ENCODE results near the gene TRIM69. TPM values are rescaled to one million over a fixed set of nuclear protein-coding genes. Genes with fewer than 3 reads are reported as not detected.

TRIM69 gene
- total and polyA plus RNA-seq, 11 donors, result 32.6 to 122 (median 57.2) TPM

- 45 to 63% (median 54%) methylated on average over 3 of the region's 3 CpGs for WGBS, 4 donors
- H3K27me3 ChIP-seq, result no peaks in the 10 kb centered on the region
- no peak for ATAC-seq
- no peak for TF ChIP-seq CTCF (IDR thresholded peaks at IDR 0.05)
- no peak for TF ChIP-seq POLR2A (IDR thresholded peaks at IDR 0.05)
- H3K9me3 ChIP-seq, result no peaks in the 10 kb centered on the region
- H3K4me1 ChIP-seq, result peaks cover 0 to 6% (median 0%) of the 10 kb centered on the region in 12 donors
- intact Hi-C loops (cut with DNase I), result no loop called here
- H3K4me3 ChIP-seq, result no peak overlapping the region
- no peaks in the 10 kb centered on the region for H3K36me3 ChIP-seq
- no peak for DNase-seq
- no peak overlapping the region for H3K27ac ChIP-seq
Observed at GRCh38 chr15:44811337-44811736, 75.0 kb downstream of the TRIM69 start.

- Histone ChIP-seq H3K36me3 (no peaks in the 10 kb centered on the region), H3K27ac (no peak overlapping the region), H3K27me3 (no peaks in the 10 kb centered on the region), H3K9me3 (no peaks in the 10 kb centered on the region), H3K4me3 (no peak overlapping the region), H3K4me1 (peaks cover 0 to 6% (median 0%) of the 10 kb centered on the region in 12 donors)
- intact Hi-C loops (cut with DNase I), result no loop called here
- no peak for TF ChIP-seq POLR2A (IDR thresholded peaks at IDR 0.05)
- no peak for TF ChIP-seq CTCF (IDR thresholded peaks at IDR 0.05)
- WGBS, 4 donors, result 72 to 86% (median 76%) methylated on average over 5 of the region's 5 CpGs
- ATAC-seq, result peak in 3 of 4 donors; percentile 37 to 73 (median 67)
- peak in 2 of 5 donors; percentile 31 to 37 for DNase-seq
Observed at GRCh38 chr15:44812029-44812517, 75.7 kb downstream of the TRIM69 start.

GRCh38 chr15:44813231-44813630 lies 76.9 kb downstream of the TRIM69 start:
- Histone ChIP-seq H3K4me3 (no peak overlapping the region), H3K4me1 (peaks cover 0 to 6% (median 0%) of the 10 kb centered on the region in 12 donors), H3K27me3 (no peaks in the 10 kb centered on the region), H3K36me3 (no peaks in the 10 kb centered on the region), H3K27ac (no peak overlapping the region), H3K9me3 (no peaks in the 10 kb centered on the region)
- TF ChIP-seq CTCF (IDR thresholded peaks at IDR 0.05) (peak in 1 of 12 donors; percentile 13), POLR2A (IDR thresholded peaks at IDR 0.05) (no peak)
- DNase-seq, result no peak
- ATAC-seq, result peak in 3 of 4 donors; percentile 75 to 88 (median 82)
- WGBS, 4 donors, result 46 to 60% (median 55%) methylated on average over 3 of the region's 3 CpGs
- intact Hi-C loops (cut with DNase I), result no loop called here

Other genes with a start within 250 kb of the TRIM69 start
- gene EIF3J, start 199.4 kb upstream of the TRIM69 start, total RNA-seq, result 100 to 1,000 TPM in 1 of 9 donors, 10 to 100 TPM in 8; 30.4 to 116 (median 71.6) TPM
- 100 to 1,000 TPM in 1 of 2 donors, 10 to 100 TPM in 1; 30.8 to 107 TPM for gene EIF3J, start 199.4 kb upstream of the TRIM69 start, polyA plus RNA-seq
- gene SPG11, start 72.9 kb upstream of the TRIM69 start, total RNA-seq, result 10 to 100 TPM; 35.4 to 69.4 (median 48.8) TPM
- gene SPG11, start 72.9 kb upstream of the TRIM69 start, polyA plus RNA-seq, result 10 to 100 TPM; 17.5 to 24.1 TPM
- 1 to 10 TPM in 7 of 9 donors, under 1 TPM in 1, not detected in 1; 0.49 to 4.2 (median 2.6) TPM for gene PATL2, start 25.2 kb upstream of the TRIM69 start, total RNA-seq
- gene PATL2, start 25.2 kb upstream of the TRIM69 start, polyA plus RNA-seq, result 1 to 10 TPM in 1 of 2 donors, under 1 TPM in 1; 0.44 to 3.3 TPM
- gene B2M, start 25.0 kb upstream of the TRIM69 start, total RNA-seq, result 1,000 to 10,000 TPM; 1,033 to 5,448 (median 1,200) TPM
- gene B2M, start 25.0 kb upstream of the TRIM69 start, polyA plus RNA-seq, result 1,000 to 10,000 TPM in 1 of 2 donors, 100 to 1,000 TPM in 1; 808 to 1,959 TPM
- gene TERB2, start 220.2 kb downstream of the TRIM69 start, total RNA-seq, result not detected
- gene TERB2, start 220.2 kb downstream of the TRIM69 start, polyA plus RNA-seq, result not detected

Data from heart left ventricle (tissue), 16 donors.